GM12878 (cell line): ENCODE measurements around the gene MAP2K7. TPM values are rescaled to one million over a fixed set of nuclear protein-coding genes. Genes with fewer than 3 reads are reported as not detected.

ENCODE experiments used
- ATAC-seq: fragments of 200-7000 bp; cut with Tn5 transposase; 3 replicates; pipeline ENCODE4 v1.9.1; 2020; ENCODE audit warnings: mild to moderate bottlenecking, moderate library complexity
- BruUV-seq: library from RNA; stranded (reverse); fragments of 400-500 nt; replicated peaks from 2 replicates; lab custom pipeline; 2021; lab: Mats Ljungman, UMichigan
- CTCF ChIA-PET: fragments of 300-600 bp; sonication (Branson Sonifier 250); formaldehyde crosslinking; extraction: SDS; loops from one replicate; lab custom pipeline; 2021; ENCODE audit warnings: inconsistent platforms; lab: Yijun Ruan, JAX
- POLR2A ChIA-PET: fragments of 350-600 bp; formaldehyde crosslinking; extraction: SDS; loops from one replicate; lab custom pipeline; 2021; ENCODE audit warnings: inconsistent platforms; lab: Charles Lee
- RAD21 ChIA-PET: fragments of 300-600 bp; sonication (Branson Sonifier 250); formaldehyde crosslinking; loops from one replicate; lab custom pipeline; 2023; ENCODE audit warnings: antibody characterized with exemption; ENCODE audit not compliant: unreplicated experiment; lab: Charles Lee
- SMC1A ChIA-PET: fragments of 300-600 bp; sonication (Branson Sonifier 250); formaldehyde crosslinking; loops from one replicate; lab custom pipeline; 2023; ENCODE audit not compliant: unreplicated experiment, uncharacterized antibody; lab: Charles Lee
- DNase-seq: peaks from one replicate; pipeline ENCODE4 v3.0.0-alpha.2; 2011; ENCODE audit warnings: low read depth, low spot score
- FAIRE-seq: peaks from 3 replicates; lab custom pipeline; 2011; peaks lifted over from hg19 to GRCh38; lab: Jason Lieb, UNC
- H2AFZ ChIP-seq: 2 replicates; pipeline ENCODE4 v1.6.0; 2011; ENCODE audit warnings: low read depth, low read length, control low read depth; ENCODE audit not compliant: control insufficient read depth
- H3K27ac ChIP-seq: 2 replicates; pipeline ENCODE4 v1.5.1; 2011; ENCODE audit warnings: control low read depth; ENCODE audit not compliant: control insufficient read depth, insufficient read depth
- H3K27me3 ChIP-seq, 2 experiments: replicated peaks in 1 of 2; 2 replicates each; pipeline versions ENCODE4 v1.6.0 to v1.6.1; 2011; ENCODE audit warnings: low read length in 1 of 2; ENCODE audit not compliant: control insufficient read depth in 2 of 2, insufficient read depth in 2 of 2
- H3K36me3 ChIP-seq, 2 experiments: 2 replicates each; pipeline ENCODE4 v1.5.1; 2011; ENCODE audit warnings: low read length in 1 of 2; ENCODE audit not compliant: control insufficient read depth in 2 of 2, insufficient read depth in 2 of 2
- H3K4me1 ChIP-seq: 2 replicates; pipeline ENCODE4 v1.6.1; 2011; ENCODE audit warnings: mild to moderate bottlenecking, low read length, moderate library complexity, mixed read lengths; ENCODE audit not compliant: control insufficient read depth, insufficient read depth
- H3K4me2 ChIP-seq: 2 replicates; pipeline ENCODE4 v1.6.0; 2011; ENCODE audit warnings: control low read depth; ENCODE audit not compliant: control insufficient read depth, insufficient read depth
- H3K4me3 ChIP-seq: fragments of 200-600 bp; sonication (generic); 2 replicates; pipeline ENCODE4 v1.5.1; 2016
- H3K79me2 ChIP-seq: 2 replicates; pipeline ENCODE4 v1.6.0; 2011; ENCODE audit warnings: low read length; ENCODE audit not compliant: control insufficient read depth, insufficient read depth
- H3K9ac ChIP-seq: 2 replicates; pipeline ENCODE4 v1.8.0; 2011; ENCODE audit warnings: low read length, control low read depth, mixed read lengths; ENCODE audit not compliant: control insufficient read depth, insufficient read depth
- H3K9me3 ChIP-seq: replicated peaks from 3 replicates; pipeline ENCODE4 v1.5.1; 2011; ENCODE audit warnings: mild to moderate bottlenecking, low read length; ENCODE audit not compliant: control insufficient read depth, insufficient read depth
- H4K20me1 ChIP-seq: 2 replicates; pipeline ENCODE4 v1.6.0; 2011; ENCODE audit not compliant: control insufficient read depth, insufficient read depth
- FOXK2 ChIP-seq: fragments of 450-650 bp; IDR thresholded peaks from 2 replicates; pipeline ENCODE4 v1.6.1; 2017; ENCODE audit warnings: mild to moderate bottlenecking, moderate library complexity
- PAX5 ChIP-seq: IDR thresholded peaks from 2 replicates; pipeline ENCODE4 v1.6.1; 2011; ENCODE audit warnings: low read depth, low read length, borderline replicate concordance
- SMAD1 ChIP-seq: fragments of 450-650 bp; IDR thresholded peaks from 2 replicates; pipeline ENCODE4 v1.6.1; 2018; ENCODE audit warnings: mild to moderate bottlenecking, low read depth; ENCODE audit not compliant: partially characterized antibody
- SP1 ChIP-seq: IDR thresholded peaks from one replicate; pipeline ENCODE4 v1.6.1; 2011; ENCODE audit warnings: low read depth, low read length
- TCF3 ChIP-seq: IDR thresholded peaks from 2 replicates; pipeline ENCODE4 v1.6.1; 2012; ENCODE audit warnings: low read depth, mild to moderate bottlenecking, low read length, borderline replicate concordance; ENCODE audit not compliant: insufficient read depth
- TCF7 ChIP-seq: IDR thresholded peaks from 2 replicates; pipeline ENCODE4 v1.6.1; 2014; ENCODE audit warnings: antibody characterized with exemption, borderline replicate concordance
- ZBTB40 ChIP-seq: fragments of 450-650 bp; IDR thresholded peaks from 2 replicates; pipeline ENCODE4 v1.6.1; 2016; ENCODE audit warnings: mild to moderate bottlenecking, moderate library complexity, borderline replicate concordance
- WGBS: methylation state at CpG from one replicate; pipeline ENCODE4 v1.1.6; 2016; ENCODE audit warnings: low lambda C conversion rate; ENCODE audit not compliant: insufficient replicate concordance, insufficient coverage; ENCODE audit errors: missing lambda C conversion rate; 5-methylcytosine and 5-hydroxymethylcytosine counted together
- in situ Hi-C: fragments of 300-500 bp; cut with MboI; formaldehyde crosslinking; loops from 9 replicates; pipeline ENCODE4 v1.14.3; 2018; ENCODE audit warnings: mixed read lengths
- intact Hi-C: fragments of 100-400 bp; cut with micrococcal nuclease; formaldehyde crosslinking; loops from one replicate; pipeline ENCODE4 v1.14.2; 2022; ENCODE audit not compliant: unreplicated experiment
- polyA plus RNA-seq, 11 experiments: library from polyadenylated mRNA; depleted of rRNA in 4 of 11; unstranded in 6 of 11; stranded (reverse) in 5 of 11; fragments of >200 nt; fragmentation: Nextera tagmentation in 4 of 11; fragmentation: Illumina TruSeq in 1 of 11; extraction: Ambion mirVana in 4 of 11; extraction: Trizol in 1 of 11; gene quantifications; 1 replicate in 1 of 11; 2 replicates in 10 of 11; pipeline versions ENCODE4 v1.2.1 to v1.2.3, GENCODE V29; 2011 to 2016; ENCODE audit warnings: inconsistent platforms in 2 of 11, missing spikeins in 2 of 11, low read depth in 1 of 11
- total RNA-seq, 4 experiments: library from RNA; depleted of rRNA in 3 of 4; stranded (reverse); fragments of >200 nt in 3 of 4; fragmentation: Illumina TruSeq in 1 of 4; extraction: Trizol in 1 of 4; gene quantifications; 2 replicates each; pipeline versions ENCODE4 v1.2.1 to v1.2.3, GENCODE V29; 2013 to 2021
- TF ChIP-seq, protein P1 (sequence below): fragments of 450-650 bp; conservative IDR thresholded peaks from 2 replicates; pipeline ENCODE4 v1.6.1; 2017; ENCODE audit warnings: mild to moderate bottlenecking, moderate library complexity

MAP2K7 gene
- total and polyA plus RNA-seq, 10 of the 15 experiments (the other 5 are each of a cell fraction or from before 2014, with no cell fraction given) = 0.34 to 32.2 (median 6.7) TPM

- no peak overlapping the region for H2AFZ ChIP-seq
- no peaks in the 10 kb centered on the region for H3K27me3 ChIP-seq
- FAIRE-seq (no peak), ATAC-seq (no peak), DNase-seq (no peak)
- SMC1A ChIA-PET = no interaction called here
- no peak overlapping the region for H3K9ac ChIP-seq
- H3K79me2 ChIP-seq = no peaks in the 10 kb centered on the region
- no peaks in the 10 kb centered on the region for H3K9me3 ChIP-seq
- no peaks in the 10 kb centered on the region for H3K36me3 ChIP-seq
- TF ChIP-seq TCF3 = no peak
- no peaks in the 10 kb centered on the region for H3K4me1 ChIP-seq
- intact Hi-C loops = no loop called here
- 70% methylated on average over 19 of the region's 19 CpGs for whole genome bisulfite sequencing
- no peak overlapping the region for H3K4me3 ChIP-seq
- CTCF ChIA-PET = interaction anchor here (0.6 to 1.0 kb wide), 2 partner anchors 21 to 28 kb away, joined by 3 read pairs; no protein-coding TSS in a partner anchor
- H3K27ac ChIP-seq = no peak overlapping the region
- RAD21 ChIA-PET = no interaction called here
- H3K4me2 ChIP-seq = no peak overlapping the region
- POLR2A ChIA-PET = no interaction called here
- in situ Hi-C loops = no loop called here
- H4K20me1 ChIP-seq = no peaks in the 10 kb centered on the region
- BruUV-seq = no TSS peak
Observed at GRCh38 chr19:7879836-7880235, 23.8 kb upstream of the MAP2K7 start.

DNA sequence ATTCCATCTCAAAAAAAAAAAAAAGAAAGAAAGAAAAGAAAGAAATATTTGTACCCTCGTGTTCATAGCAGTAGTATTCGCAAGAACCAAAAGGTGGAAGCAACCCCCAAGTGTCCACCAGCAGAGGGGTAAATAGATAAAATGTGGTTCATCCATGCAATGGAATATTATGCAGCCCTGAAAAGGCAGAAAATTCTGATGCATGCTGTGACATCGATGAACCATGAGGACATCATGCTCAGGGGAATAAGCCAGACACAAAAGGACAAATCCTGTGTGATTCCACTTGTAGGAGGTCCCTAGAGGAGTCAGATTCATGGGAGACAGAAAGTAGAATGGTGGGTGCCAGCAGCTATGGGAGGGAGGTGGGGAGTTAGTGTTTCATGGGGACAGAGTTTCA, 21.8 kb upstream of the MAP2K7 start:
- DNase-seq (no peak), ATAC-seq (no peak), FAIRE-seq (no peak)
- no TSS peak for BruUV-seq
- intact Hi-C loops (no loop called here), in situ Hi-C loops (no loop called here)
- TF ChIP-seq ZBTB40 = no peak
- TF ChIP-seq SMAD1 = no peak
- no peak for TF ChIP-seq PAX5
- no peak for TF ChIP-seq SP1
- TF ChIP-seq TCF7 = no peak
- TF ChIP-seq, protein P1, sequence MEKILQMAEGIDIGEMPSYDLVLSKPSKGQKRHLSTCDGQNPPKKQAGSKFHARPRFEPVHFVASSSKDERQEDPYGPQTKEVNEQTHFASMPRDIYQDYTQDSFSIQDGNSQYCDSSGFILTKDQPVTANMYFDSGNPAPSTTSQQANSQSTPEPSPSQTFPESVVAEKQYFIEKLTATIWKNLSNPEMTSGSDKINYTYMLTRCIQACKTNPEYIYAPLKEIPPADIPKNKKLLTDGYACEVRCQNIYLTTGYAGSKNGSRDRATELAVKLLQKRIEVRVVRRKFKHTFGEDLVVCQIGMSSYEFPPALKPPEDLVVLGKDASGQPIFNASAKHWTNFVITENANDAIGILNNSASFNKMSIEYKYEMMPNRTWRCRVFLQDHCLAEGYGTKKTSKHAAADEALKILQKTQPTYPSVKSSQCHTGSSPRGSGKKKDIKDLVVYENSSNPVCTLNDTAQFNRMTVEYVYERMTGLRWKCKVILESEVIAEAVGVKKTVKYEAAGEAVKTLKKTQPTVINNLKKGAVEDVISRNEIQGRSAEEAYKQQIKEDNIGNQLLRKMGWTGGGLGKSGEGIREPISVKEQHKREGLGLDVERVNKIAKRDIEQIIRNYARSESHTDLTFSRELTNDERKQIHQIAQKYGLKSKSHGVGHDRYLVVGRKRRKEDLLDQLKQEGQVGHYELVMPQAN = no peak
- no peak for TF ChIP-seq FOXK2
- H3K27ac ChIP-seq = no peak overlapping the region
- H3K9ac ChIP-seq = no peak overlapping the region
- CTCF ChIA-PET = interaction anchor here (1.0 kb wide), 1 partner anchor 13 kb away, joined by 4 read pairs; no protein-coding TSS in a partner anchor
- H4K20me1 ChIP-seq = no peaks in the 10 kb centered on the region
- RAD21 ChIA-PET = interaction anchor here (1.4 kb wide), 1 partner anchor 39 kb away, joined by 8 read pairs; the partner anchor contains the start of gene SNAPC2
- no peaks in the 10 kb centered on the region for H3K27me3 ChIP-seq
- no peaks in the 10 kb centered on the region for H3K4me1 ChIP-seq
- POLR2A ChIA-PET = interaction anchor here (0.6 kb wide), 1 partner anchor 161 kb away, joined by 7 read pairs; no protein-coding TSS in a partner anchor
- SMC1A ChIA-PET = no interaction called here
- no peak overlapping the region for H3K4me3 ChIP-seq
- H2AFZ ChIP-seq = no peak overlapping the region
- H3K36me3 ChIP-seq = no peaks in the 10 kb centered on the region
- 72% methylated on average over 3 of the region's 3 CpGs for WGBS
- no peaks in the 10 kb centered on the region for H3K79me2 ChIP-seq
- no peak overlapping the region for H3K4me2 ChIP-seq
- no peaks in the 10 kb centered on the region for H3K9me3 ChIP-seq
